Ovary (tissue), 9 donors: Measurements from ENCODE around the gene ZNF143. TPM values are rescaled to one million over a fixed set of nuclear protein-coding genes. Genes with fewer than 3 reads are reported as not detected.

Experiments used
- DNase-seq, 5 donors: peaks; one replicate each; pipeline ENCODE4 v3.0.0-alpha.2; 2019 to 2020
- H3K27ac ChIP-seq, 2 donors: fragments of 200-600 bp; one replicate each; pipeline versions ENCODE4 v1.5.1 to v1.8.0; 2019 to 2022
- H3K27me3 ChIP-seq: fragments of 200-600 bp; one replicate; pipeline ENCODE4 v1.8.0; 2022
- H3K36me3 ChIP-seq: fragments of 200-600 bp; sonication (generic); one replicate; pipeline ENCODE4 v1.5.1; 2019
- H3K4me1 ChIP-seq: one replicate; pipeline ENCODE4 v1.8.1; 2013; ENCODE audit warnings: mild to moderate bottlenecking, moderate library complexity; ENCODE audit not compliant: insufficient read depth
- H3K4me3 ChIP-seq: fragments of 200-600 bp; sonication (generic); one replicate; pipeline ENCODE4 v1.5.1; 2017
- H3K9me3 ChIP-seq, 2 donors: fragments of 200-600 bp in 1 of 2; sonication (generic) in 1 of 2; one replicate each; pipeline versions ENCODE4 v1.5.1 to v1.8.1; 2013 to 2019; ENCODE audit warnings: mild to moderate bottlenecking in 1 of 2, moderate library complexity in 1 of 2
- CTCF ChIP-seq, 3 donors: fragments of 450-650 bp in 2 of 3; fragments of 200-600 bp in 1 of 3; IDR thresholded peaks; one replicate each; pipeline versions ENCODE4 v1.5.1 to v1.8.0; 2016 to 2022; ENCODE audit warnings: antibody characterized with exemption in 3 of 3, mild to moderate bottlenecking in 1 of 3
- EP300 ChIP-seq: sonication (generic); formaldehyde crosslinking; IDR thresholded peaks from one replicate; pipeline ENCODE4 v1.6.1; 2017; ENCODE audit warnings: antibody characterized with exemption
- POLR2A ChIP-seq: fragments of 450-650 bp; IDR thresholded peaks from one replicate; pipeline ENCODE4 v1.6.1; 2017; ENCODE audit warnings: antibody characterized with exemption, mild to moderate bottlenecking, moderate library complexity
- WGBS, 3 donors: extraction: QIAGEN DNeasy Blood & Tissue Kit in 1 of 3; methylation state at CpG; one replicate each; pipeline versions ENCODE4 v1.1.5 to v1.1.7; 2013 to 2017; 5-methylcytosine and 5-hydroxymethylcytosine counted together
- intact Hi-C, 4 donors: fragments of 100-400 bp; cut with DNase I; formaldehyde crosslinking; loops; one replicate each; pipeline versions ENCODE4 v1.11.0 to v1.15.1; 2022 to 2023
- polyA plus RNA-seq, 2 donors: library from polyadenylated mRNA; stranded (reverse); fragments of 200-250 nt in 1 of 2; fragments of 350-450 nt in 1 of 2; fragmentation: Illumina TruSeq in 1 of 2; extraction: RNeasy Lipid Tissue Mini Kit (QIAGEN cat#74804) in 1 of 2; gene quantifications; one replicate each; pipeline ENCODE4 v1.2.3, GENCODE V29; 2013 to 2014
- total RNA-seq, 7 donors: library from RNA; depleted of rRNA in 2 of 7; stranded (reverse); fragments of >200 nt in 2 of 7; fragmentation: NEBNext Ultra II Directional in 3 of 7; extraction: Animal tissue kit (Norgen Biotek cat#: 25700) in 3 of 7; gene quantifications; one replicate each; pipeline versions ENCODE4 v1.1.0 to v1.2.4, GENCODE V29; 2016 to 2023
- donor health status: DM: no; HTN: no; CAD: no; lungs with moderate emphysema.
- donor health status: DM: no; HTN: no; CAD: no.
- donor health status: Bipolar disorder and iron deficiency.
- donor health status: DM: yes; HTN: yes; CAD: no.
- donor health status: DM: no; HTN: no; CAD: no.
- donor health status: DM: yes; HTN: yes; CAD: no.

Gene ZNF143
- total and polyA plus RNA-seq, 9 donors, result 12.6 to 48.7 (median 23.2) TPM

DNA sequence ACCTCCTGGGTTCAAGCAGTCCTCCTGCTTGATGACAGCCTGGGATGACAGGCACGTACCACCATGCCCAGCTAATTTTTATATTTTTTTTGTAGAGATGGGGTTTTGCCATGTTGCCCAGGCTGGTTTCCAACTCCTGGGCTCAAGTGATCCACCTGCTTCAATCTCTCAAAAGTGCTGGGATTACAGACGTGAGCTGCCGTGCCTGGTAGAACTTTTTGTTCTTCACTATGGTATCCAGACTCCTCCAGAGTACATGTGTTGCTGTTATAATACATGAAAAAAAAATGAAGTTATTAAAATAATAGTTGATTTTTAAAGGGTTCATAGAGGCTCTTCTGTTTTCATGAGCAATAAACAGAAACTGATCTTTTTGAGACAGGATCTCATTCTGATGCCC, 29.6 kb downstream of the ZNF143 start:
- H3K4me3 ChIP-seq, result no peak overlapping the region
- no peaks in the 10 kb centered on the region for H3K27me3 ChIP-seq
- no peak for DNase-seq
- no peak overlapping the region for H3K27ac ChIP-seq
- no peaks in the 10 kb centered on the region for H3K9me3 ChIP-seq
- intact Hi-C loops, result no loop called here
- H3K36me3 ChIP-seq, result no peaks in the 10 kb centered on the region
- no peaks in the 10 kb centered on the region for H3K4me1 ChIP-seq
- WGBS, 3 donors, result 87 to 97% (median 93%) methylated on average over 3 of the region's 3 CpGs
- TF ChIP-seq POLR2A (no peak), CTCF (IDR thresholded peaks at IDR 0.05) (no peak), EP300 (no peak)

DNA sequence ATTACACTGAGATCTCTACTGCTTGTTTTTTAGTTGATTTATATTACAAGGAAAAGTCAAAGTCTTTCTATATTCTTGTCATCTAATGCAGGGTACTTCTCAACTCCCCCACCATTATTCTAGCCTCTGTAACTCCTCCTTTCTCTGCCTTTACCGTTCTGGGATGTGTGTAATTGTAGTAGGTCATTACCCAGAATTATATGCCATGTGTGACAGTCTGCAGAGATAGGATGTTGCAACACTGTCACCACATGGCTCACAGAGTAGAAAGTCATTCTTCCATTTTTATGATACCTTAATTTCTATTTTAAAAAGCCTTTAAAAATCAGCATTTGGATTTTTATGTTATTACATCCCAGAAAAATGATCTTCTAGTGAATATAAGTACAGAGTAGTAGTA, 32.7 kb downstream of the ZNF143 start:
- Histone ChIP-seq H3K9me3 (no peaks in the 10 kb centered on the region), H3K27ac (no peak overlapping the region), H3K4me3 (no peak overlapping the region), H3K36me3 (no peaks in the 10 kb centered on the region), H3K4me1 (no peaks in the 10 kb centered on the region), H3K27me3 (no peaks in the 10 kb centered on the region)
- no peak for DNase-seq
- TF ChIP-seq EP300 (no peak), CTCF (IDR thresholded peaks at IDR 0.05) (no peak), POLR2A (no peak)
- intact Hi-C loops, result no loop called here
- WGBS, 3 donors, result 39 to 54% (median 44%) methylated on average over 1 of the region's 1 CpG

DNA sequence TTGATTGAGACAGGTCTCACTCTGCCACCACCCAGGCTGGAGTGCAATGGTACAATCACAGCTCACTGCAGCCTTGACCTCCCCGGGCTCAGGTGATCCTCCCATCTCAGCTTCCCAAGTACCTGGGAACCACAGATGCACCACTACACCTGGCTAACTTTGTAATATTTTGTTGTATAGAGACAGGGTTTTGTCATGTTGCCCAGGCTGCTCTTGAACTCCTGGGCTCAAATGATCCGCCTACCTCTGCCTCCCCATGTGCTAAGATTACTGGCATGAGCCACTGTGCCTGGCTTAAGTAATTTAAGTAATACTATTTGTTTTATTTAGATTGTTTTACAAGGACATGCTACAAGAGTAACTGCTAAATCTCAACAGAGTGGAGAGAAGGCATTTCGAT, 33.5 kb downstream of the ZNF143 start:
- 90 to 99% (median 91%) methylated on average over 3 of the region's 3 CpGs for WGBS, 3 donors
- Histone ChIP-seq H3K4me3 (no peak overlapping the region), H3K27me3 (no peaks in the 10 kb centered on the region), H3K27ac (no peak overlapping the region), H3K36me3 (no peaks in the 10 kb centered on the region), H3K9me3 (no peaks in the 10 kb centered on the region), H3K4me1 (no peaks in the 10 kb centered on the region)
- no peak for TF ChIP-seq EP300
- no peak for TF ChIP-seq POLR2A
- TF ChIP-seq CTCF (IDR thresholded peaks at IDR 0.05), result no peak
- intact Hi-C loops, result no loop called here
- no peak for DNase-seq

- Histone ChIP-seq H3K4me1 (no peaks in the 10 kb centered on the region), H3K27me3 (no peaks in the 10 kb centered on the region), H3K36me3 (no peaks in the 10 kb centered on the region), H3K27ac (no peak overlapping the region), H3K4me3 (no peak overlapping the region), H3K9me3 (no peaks in the 10 kb centered on the region)
- DNase-seq, result no peak
- TF ChIP-seq CTCF (IDR thresholded peaks at IDR 0.05) (no peak), POLR2A (no peak), EP300 (no peak)
- WGBS, 3 donors, result 76 to 79% (median 79%) methylated on average over 6 of the region's 6 CpGs
- intact Hi-C loops, result no loop called here
Measured at GRCh38 chr11:9495803-9496514, 35.1 kb downstream of the ZNF143 start.
